CD4-positive, alpha-beta T cell treated with Interleukin-4 for 4 hours (primary cell): ENCODE results near the gene CLIC4.
"Not testable (repeated sequence)": the region's sequence is repeated elsewhere in the genome, so short reads cannot be mapped to it uniquely, and the experiment has no call there.

Source experiments
- DNase-seq: peaks from one replicate; pipeline ENCODE4 v3.0.0-alpha.2; 2020

CLIC4 gene

DNA sequence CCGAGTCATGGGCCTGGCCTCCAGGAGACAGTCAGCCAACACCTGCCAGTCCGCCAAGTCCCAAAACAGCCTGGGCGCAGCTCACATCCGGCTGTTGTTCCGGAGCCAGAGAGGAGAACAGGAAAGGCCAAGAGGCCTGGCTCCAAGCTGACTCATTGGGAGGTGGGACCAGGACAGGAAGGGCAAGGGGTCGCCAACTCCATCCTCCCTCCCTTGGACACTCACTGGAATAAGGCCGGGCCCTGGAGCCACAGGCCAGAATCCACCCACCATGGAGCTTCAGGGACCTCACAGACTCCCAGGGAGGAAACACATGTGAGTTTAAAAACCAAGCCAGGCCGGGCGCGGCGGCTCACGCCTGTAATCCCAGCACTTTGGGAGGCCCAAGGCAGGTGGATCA is 25.1 kb upstream of the CLIC4 start:
- no peak for DNase-seq

DNA sequence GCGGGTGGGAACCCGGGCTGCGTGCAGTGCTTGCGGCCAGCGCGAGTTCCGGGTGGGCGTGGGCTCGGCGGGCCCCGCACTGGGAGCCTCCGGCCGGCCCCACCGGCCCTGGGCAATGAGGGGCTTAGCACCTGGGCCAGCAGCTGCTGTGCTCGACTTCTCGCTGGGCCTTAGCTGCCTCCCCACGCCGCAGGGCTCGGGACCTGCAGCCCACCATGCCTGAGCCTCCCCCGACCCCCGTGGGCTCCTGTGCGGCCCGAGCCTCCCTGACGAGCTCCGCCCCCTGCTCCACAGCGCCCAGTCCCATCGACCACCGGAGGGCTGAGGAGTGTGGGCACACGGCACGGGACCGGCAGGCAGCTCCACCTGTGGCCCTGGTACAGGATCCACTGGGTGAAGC is 23.7 kb upstream of the CLIC4 start:
- DNase-seq, result no peak

DNA sequence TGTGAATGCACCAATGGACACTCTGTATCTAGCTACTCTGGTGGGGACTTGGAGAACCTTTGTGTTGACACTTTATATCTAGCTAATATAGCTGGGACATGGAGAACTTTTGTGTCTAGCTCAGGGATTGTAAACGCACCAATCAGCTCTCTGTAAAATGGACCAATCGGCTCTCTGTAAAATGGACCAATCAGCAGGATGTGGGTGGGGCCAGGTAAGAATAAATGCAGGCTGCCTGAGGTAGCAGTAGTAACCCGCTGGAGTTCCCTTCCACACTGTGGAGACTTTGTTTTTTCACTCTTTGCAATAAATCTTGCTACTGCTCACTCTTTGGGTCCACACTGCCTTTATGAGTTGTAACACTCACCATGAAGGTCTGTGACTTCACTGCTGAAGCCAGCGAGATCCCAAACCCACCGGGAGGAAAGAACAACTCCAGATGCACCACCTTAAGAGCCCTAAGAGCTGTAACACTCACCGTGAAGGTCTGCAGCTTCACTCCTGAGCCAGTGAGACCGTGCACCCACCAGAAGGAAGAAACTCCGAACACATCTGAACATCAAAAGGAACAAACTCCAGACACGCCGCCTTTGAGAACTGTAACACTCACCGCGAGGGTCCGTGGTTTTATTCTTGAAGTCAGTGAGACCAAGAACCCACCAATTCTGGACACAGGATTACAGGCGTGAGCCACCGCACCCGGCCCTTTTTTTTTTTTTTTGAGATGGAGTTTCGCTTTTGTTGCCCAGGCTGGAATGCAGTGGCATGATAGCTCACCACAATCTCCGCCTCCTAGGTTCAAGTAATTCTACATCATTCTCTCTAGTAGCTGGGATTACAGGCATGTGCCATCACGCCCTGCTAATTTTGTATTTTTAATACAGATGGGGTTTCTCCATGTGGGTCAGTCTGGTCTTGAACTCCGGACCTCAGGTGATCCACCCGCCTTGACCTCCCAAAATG is 22.9 kb upstream of the CLIC4 start:
- not testable (repeated sequence) for DNase-seq

DNA sequence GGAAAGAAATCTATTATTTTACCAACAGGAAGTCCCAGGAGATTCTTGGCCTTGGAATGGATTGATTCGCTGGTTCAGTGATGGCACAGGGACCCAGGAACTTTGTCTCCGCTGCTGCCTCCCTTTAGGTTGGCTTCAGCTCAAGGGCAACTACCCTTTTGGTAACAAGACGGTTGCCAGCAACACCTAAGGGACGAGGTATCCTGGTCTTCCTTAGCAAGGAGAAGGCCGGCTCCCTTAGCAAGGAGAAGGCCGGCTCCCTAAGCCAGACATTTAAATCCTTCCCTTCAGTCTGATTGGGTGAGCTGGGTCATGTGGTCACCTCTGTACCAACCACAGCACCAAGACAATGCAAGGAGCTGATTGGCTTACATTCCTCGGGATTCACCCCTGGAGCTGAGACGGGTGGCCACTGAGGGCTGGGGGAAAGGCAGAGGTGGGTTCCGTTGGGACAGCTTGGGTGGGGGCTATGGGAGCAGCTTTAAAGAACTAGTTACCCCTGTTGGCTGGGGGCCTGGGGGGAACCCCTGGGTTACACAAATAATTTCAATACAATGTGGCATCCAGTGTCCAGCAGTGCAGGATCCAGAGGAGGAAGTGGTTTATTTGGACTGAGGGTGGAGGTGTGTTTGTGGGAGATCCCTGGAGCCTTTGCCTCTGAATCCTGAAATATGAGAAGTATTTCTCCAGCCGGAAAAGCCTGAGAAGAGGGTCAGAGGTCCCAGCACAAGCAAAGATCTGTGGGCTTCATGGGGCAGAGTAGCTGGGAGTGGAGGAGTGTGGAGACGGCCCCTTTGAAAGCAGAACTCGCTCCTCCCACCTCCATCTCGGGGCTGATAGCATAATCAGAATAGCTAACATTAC is 20.7 kb upstream of the CLIC4 start:
- DNase-seq, result no peak

DNA sequence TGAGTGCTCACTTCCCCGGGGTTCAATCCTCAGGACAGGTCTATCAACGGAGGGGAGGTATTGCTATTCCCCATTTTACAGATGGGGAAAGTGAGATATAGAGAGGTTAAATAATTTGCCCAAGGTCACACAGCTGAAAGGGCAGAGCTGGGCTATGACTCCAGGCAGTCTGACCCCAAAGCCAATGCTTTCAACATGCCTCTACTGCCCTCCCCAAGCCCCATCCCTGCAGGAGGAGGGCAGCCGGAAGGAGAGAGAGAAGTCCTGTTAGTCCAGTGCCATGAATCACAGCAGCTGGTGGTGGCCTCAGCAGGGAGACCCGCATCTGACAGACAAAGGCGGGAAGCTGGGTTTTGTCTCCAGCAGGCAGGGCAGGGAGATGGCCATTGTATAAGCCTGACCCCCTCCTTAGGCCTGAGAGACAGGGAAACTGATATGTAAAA is 20.0 kb upstream of the CLIC4 start:
- no peak for DNase-seq

DNA sequence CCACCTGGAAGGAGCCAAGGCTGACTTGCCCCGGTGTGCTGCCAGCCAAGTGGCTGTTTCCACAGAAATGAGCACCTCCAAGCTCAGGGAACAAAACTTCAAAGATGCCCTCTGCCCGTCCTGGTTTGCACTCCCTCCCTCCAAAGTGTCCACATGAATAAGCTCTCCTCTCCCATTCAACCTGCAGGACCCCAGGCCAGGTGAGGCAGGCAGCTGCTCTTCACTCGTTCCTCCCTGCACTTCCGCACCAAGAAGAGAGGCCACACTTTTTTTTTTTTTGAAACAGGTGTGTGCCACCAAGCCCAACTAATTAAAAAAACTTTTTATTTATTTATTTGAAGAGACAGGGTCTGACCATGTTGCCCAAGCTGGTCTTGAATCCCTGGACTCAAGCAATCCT is 18.5 kb upstream of the CLIC4 start:
- DNase-seq, result no peak

DNA sequence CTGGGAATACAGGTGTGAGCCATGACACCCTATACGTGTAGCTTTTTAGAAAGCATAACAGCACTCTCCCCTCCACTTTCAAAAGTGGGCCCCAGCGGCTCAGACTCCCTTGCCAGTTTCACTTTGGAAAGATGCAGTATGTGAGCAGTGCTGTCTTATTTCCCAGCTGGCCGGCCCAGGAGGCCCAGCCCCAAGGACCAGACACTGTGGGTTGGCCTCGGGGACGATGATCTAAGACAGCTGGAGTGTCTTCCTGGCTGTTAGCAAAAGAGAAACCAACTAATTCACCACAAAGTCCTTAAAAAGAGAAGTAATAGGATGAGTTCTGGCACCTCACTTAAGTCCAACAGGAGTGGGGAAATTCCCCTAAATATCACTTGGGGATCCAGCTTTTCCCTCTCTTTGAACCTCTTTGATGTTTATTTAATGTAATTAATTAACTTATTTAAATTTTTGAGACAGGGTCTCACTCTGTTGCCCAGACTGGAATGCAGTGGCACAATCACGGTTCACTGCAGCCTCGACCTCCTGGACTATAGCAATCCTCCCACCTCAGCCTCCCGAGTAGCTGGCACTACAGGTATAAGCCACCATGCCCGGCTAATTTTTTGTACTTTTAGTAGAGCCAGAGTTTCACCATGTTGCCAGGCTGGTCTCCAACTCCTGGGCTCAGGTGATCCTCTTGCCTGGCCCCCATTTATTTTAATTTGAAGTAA is 17.6 kb upstream of the CLIC4 start:
- DNase-seq, result peak; percentile 13

DNA sequence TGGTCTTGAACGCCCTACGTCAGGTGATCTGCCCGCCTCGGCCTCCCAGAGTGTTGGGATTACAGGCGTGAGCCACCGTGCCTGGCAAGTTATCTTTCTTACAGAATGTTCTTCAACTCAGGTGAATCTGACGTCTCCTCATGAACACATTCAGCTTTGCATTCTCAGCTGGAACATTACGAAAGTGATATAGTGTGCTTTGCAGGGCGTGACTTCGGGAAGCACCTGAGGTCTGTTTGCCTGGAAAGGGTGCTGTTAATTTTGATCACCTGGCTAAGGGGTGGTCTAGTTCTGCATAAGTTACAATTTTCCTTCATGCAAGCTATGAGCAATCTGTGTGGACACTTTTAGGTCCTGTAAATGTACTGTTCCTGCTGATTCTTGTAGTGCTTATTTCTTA is 16.3 kb upstream of the CLIC4 start:
- DNase-seq, result no peak

DNA sequence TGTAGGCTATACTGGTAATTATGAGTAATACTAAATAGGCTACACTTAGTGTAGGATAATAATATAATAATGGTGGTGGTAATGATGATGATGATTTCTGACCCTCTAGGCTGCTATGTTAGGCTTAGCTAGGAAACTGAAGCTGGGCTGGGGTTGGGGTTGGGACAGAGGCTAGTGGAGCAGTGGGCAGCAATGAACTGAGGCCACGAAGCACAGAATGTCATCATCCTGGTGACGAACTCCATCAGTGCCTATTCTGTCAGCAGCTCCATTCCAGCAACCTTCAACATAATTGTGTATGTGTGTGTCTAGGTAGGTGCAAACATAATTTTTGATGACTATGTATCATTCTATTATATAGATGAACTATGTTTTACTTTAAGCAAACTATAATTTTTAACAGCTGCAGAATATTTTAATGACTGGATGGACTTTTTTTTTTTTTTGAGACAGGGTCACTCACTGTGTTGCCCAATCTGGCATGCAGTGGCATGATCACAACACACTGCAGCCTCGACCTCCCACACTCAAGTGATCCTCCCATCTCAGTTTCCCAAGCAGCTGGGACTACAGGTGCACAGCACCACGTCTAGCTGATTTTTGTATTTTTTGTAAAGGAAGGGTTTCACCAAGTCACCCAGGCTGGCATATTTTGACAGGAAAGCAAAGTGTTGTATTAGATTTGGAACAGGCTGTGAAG is 12.9 kb upstream of the CLIC4 start:
- no peak for DNase-seq

DNA sequence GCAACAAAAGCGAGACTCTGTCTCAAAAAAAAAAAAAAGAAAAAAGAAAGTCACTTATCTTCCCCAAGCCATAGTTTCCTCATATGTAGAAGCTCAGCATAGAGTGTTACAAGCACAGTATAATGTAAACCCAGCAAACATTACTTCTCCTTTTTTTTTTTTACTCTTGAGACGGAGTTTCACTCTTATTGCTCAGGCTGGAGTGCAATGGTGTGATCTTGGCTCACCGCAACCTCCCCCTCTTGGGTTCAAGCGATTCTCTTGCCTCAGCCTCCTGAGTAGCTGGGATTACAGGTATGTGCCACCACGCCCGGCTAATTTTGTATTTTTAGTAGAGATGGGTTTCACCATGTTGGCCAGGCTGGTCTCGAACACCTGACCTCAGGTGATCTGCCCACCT is 11.9 kb upstream of the CLIC4 start:
- not testable (repeated sequence) for DNase-seq

DNA sequence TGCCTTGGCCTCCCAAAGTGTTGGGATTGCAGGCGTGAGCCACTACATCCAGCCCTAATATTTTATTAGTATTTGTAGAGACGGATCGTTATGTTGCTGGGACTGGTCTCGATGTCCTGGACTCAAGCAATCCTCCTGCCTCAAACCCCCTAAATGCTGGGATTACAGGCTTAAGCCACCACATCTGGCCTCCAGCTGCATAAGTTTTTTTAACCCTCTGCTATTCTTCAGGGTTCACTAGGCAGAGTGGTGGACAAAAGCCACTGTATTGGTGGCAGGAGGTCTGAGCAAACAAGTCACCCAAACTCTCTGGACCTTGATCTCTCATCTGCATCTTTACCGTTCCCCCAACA is 10.1 kb upstream of the CLIC4 start:
- no peak for DNase-seq

DNA sequence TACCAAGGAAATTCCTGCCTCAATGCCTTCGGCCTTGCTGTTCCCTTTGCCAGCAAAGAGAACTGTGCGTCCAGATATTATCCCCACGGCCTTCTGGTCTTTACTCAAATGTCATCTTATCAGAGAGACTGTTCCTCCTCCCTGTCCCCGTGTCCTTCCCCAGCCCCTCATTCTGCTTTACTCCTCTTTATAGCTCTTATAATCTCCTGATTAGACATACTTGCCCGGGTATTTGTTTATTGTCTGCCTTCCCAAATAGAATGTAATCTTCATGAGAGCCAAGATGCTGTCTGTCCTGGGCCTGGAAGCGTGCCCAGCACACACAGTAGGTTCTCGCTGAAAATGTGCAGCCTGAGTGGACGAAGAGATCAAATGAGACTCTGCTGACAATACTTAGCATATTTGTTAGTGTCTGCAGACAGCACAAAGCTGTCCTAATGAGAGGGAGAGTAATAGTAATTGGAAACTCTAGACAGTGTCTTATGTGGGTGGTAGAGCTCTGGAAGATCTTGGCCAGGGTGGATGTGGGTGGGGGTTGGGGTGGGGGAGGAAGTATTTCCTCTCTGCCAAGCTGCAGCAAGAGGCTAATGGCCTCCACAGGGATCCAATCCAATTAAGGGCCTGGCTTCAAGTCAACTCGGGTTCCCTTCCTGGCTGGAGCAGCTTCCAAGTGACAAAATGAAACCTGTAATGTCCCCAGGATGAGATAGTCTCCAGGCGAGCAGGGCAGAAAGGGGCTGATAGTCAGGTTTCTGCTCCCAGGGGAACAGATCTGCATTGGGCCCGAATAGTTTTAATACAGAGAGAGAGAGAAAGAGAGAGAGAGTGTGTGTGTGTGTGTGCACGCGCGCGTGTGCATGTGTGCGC is 9.5 kb upstream of the CLIC4 start:
- no peak for DNase-seq

DNA sequence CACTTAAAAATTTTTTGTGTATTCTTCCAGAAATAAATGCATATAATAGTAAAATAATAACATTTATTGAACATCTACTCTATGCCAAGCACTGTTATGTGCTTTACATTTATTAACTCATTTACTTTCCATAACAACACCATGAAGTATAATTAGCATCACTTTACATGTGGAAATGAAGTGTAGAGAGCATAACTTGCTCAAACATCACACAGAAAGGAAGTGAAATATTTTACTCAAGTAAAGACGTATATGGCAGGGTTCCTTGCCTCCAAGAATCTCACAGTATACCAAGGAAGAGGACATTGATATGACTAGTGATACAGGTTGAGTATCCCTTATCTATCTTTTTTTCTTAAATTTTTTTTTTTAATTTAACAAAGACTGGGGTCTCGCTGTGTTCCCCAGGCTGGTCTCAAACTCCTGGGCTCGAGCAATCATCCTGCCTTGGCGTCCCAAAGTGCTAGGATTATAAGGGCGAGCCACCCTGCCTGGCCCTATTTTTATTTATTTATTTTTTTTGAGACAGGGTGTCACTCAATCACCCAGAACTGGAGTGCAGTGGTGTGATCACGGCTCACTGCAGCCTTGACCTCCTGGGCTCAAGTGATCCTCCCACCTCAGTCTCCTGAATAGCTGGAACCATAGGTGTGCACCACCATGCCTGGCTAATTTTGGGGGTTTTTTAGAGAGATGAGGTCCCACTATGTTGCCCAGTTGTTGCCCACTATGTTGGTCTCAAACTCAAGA is 7.7 kb upstream of the CLIC4 start:
- no peak for DNase-seq

DNA sequence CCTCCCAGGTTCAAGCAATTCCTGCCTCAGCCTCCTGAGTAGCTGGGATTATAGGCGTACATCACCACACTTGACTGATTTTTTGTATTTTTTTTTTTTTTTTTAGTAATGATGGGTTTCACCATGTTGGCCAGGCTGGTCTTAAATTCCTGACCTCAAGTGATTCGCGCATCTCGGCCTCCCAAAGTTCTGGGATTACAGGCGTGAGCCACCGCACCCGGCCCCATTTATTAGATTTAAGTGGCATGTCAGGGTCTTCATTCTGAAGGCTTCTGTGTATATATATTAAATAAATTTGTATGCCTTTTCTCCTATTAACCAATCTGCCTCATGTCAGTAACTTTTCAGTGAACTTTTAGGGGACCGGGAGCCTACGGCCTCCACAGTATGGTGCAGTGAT is 6.0 kb upstream of the CLIC4 start:
- no peak for DNase-seq

DNA sequence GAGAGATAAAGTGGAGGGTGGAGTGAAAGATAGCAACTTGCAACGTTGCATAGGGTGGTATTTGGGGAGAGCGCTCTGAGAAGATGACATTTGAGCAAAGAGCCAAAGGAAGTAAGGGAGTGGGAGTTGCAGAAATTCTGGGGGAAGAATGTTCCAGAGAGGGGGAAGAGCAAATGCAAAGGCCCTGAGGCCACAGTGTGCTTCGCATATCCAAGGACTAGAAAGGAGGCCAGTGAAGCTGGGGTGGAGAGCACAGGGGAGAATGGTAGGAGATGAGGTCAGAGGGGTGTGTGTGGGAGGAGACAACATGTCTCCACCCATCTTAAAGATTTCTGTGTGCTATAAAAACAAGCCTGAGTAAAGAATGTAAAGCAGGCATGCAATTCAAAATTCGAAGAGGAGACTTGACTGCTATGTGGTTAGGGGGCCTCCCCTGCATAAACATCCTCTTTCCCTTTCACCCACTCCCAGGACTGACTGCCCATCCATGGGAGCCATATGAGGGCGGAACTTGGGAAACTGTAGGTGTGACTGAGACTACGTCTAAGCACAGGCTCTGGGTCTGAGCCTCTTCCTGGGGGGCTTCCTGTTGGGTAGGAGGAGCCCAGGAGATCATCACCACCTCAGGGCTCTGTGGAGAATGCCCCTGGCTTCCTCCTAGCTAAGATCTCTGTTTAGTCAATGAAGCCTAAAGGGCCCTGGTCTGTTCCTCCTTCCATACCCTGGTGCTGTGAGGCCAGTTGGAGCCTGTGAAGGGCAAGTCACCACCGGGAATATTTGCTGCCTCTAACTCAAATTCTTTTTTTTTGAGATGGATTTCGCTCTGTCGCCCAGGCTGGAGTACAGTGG is 2.9 kb upstream of the CLIC4 start:
- DNase-seq, result no peak

DNA sequence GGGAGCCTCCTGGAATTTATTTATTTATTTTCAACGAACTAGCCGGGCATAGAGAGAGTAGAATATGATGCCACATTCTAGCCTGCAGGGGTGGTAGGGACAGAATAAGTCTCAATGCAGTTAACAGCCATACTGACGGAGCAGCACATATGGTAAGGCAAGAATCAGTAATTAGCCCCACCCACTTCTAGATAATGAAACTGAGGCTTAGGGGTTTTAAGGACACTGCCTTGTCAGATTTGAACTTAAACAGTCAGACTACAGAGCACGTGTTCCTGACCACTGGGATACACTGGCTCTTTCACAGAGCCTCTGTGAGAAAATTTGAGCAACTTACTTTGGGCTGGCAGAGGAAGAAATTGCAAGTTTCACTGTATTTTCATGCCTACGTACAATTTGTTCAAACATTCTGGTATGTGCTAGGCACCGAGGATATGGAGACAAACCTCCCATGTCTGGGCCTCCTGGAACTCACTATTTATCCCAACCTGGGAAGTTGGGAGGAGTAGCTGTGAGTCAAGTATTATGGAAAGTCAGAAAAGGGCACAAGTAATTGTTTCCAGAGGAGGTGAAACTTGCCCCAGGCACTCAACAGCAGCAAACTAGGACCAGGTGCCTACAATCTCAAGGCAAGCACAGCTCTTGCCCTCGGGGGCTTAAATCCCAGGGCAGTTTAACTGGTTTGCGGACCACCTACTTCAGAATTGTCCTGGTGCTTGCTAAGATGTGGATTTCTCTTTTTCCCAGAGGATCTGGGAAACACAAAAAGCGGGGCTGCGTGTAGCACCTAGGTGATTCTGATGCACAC is 1.6 kb upstream of the CLIC4 start:
- DNase-seq, result no peak

DNA sequence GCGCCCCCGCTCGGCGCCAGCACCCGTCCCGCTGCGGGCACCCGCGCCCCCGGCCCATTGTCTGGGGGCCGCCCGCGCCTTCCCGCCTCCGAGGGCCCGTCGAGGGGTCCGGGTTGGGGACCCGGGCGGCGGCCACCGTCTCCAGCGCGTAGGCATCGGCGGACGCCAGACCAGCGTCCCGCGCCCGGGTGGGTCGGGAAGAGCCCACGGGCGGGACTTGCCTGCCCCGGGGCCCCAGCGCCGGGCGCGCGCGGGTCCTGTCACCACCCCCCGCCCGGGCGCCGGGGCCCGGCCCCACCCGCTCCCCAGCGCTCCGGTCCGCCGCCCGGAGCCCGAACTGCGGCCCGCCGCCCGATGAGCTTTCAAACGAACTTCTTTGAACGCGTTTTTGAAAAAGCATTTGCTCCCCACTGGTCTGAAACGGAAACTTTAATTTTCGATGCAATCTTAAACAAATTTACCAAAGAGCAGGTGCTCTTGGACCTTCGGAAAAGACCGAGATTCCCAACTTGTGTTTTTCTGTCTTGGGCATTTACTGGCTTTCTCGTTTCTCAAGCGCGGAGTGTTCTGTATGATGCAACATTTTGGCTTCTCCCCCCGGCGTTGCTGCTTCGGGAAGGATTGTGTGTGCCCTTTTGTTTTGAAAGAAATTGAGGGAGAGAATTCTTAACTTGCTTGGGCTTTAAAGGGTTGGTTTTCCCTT is 615 bp downstream of the CLIC4 start:
- no peak for DNase-seq
